Mesenchymal stem cell (in vitro differentiated cells and primary cell): ENCODE data around the gene YIPF2.
"Not testable (repeated sequence)": the region's sequence is repeated elsewhere in the genome, so short reads cannot be mapped to it uniquely, and the experiment has no call there.

Source experiments
- DNase-seq: peaks from one replicate; pipeline ENCODE4 v3.0.0-alpha.2; 2013
- H2AFZ ChIP-seq: one replicate; pipeline ENCODE4 v1.6.1; 2013; ENCODE audit warnings: low read depth, mild to moderate bottlenecking, control low read depth, inconsistent platforms, low read length, moderate library complexity
- H2AK5ac ChIP-seq: 2 replicates; pipeline ENCODE4 v1.6.1; 2013; ENCODE audit warnings: low read length, moderate library complexity, mild to moderate bottlenecking, inconsistent platforms; ENCODE audit not compliant: severe bottlenecking
- H2BK120ac ChIP-seq: one replicate; pipeline ENCODE4 v1.6.1; 2013; ENCODE audit warnings: low read depth, mild to moderate bottlenecking, inconsistent platforms, low read length, moderate library complexity
- H2BK12ac ChIP-seq, 2 experiments: one replicate each; pipeline ENCODE4 v1.6.1; 2013; ENCODE audit warnings: inconsistent platforms in 2 of 2, low read length in 2 of 2, mild to moderate bottlenecking in 2 of 2, moderate library complexity in 2 of 2, control low read depth in 1 of 2
- H2BK15ac ChIP-seq: one replicate; pipeline ENCODE4 v1.6.1; 2013; ENCODE audit warnings: mild to moderate bottlenecking, low read depth, inconsistent platforms; ENCODE audit not compliant: poor library complexity, severe bottlenecking
- H2BK5ac ChIP-seq: 2 replicates; pipeline ENCODE4 v1.6.1; 2013; ENCODE audit warnings: low read depth, mild to moderate bottlenecking, low read length, control low read depth, inconsistent platforms; ENCODE audit not compliant: poor library complexity, severe bottlenecking
- H3K14ac ChIP-seq, 2 experiments: one replicate each; pipeline ENCODE4 v1.6.1; 2013; ENCODE audit warnings: inconsistent platforms in 2 of 2, low read length in 2 of 2, control low read depth in 1 of 2, mild to moderate bottlenecking in 1 of 2, moderate library complexity in 1 of 2
- H3K18ac ChIP-seq, 2 experiments: one replicate each; pipeline ENCODE4 v1.6.1; 2013; ENCODE audit warnings: inconsistent platforms in 2 of 2, low read length in 2 of 2, control low read depth in 1 of 2, low read depth in 1 of 2, mild to moderate bottlenecking in 1 of 2
- H3K23ac ChIP-seq, 2 experiments: one replicate each; pipeline ENCODE4 v1.6.1; 2013; ENCODE audit warnings: inconsistent platforms in 2 of 2, low read length in 2 of 2, mild to moderate bottlenecking in 2 of 2, moderate library complexity in 2 of 2, control low read depth in 1 of 2
- H3K27ac ChIP-seq: 2 replicates; pipeline ENCODE4 v1.5.1; 2013; ENCODE audit warnings: mild to moderate bottlenecking, moderate library complexity, low read length, control low read depth, inconsistent platforms; ENCODE audit not compliant: poor library complexity, severe bottlenecking
- H3K27me3 ChIP-seq, 2 experiments: 2 replicates each; pipeline versions ENCODE4 v1.6.1 to v1.7.0; 2013; ENCODE audit warnings: low read length in 2 of 2, mild to moderate bottlenecking in 2 of 2, moderate library complexity in 2 of 2, control low read depth in 1 of 2, inconsistent platforms in 1 of 2; ENCODE audit not compliant: control insufficient read depth in 1 of 2, insufficient read depth in 1 of 2
- H3K36me3 ChIP-seq, 2 experiments: 2 replicates each; pipeline versions ENCODE4 v1.6.1 to v1.7.0; 2013; ENCODE audit warnings: low read length in 2 of 2, control low read depth in 1 of 2, inconsistent platforms in 1 of 2, low read depth in 1 of 2, mild to moderate bottlenecking in 1 of 2; ENCODE audit not compliant: insufficient read depth in 2 of 2, control insufficient read depth in 1 of 2
- H3K4ac ChIP-seq, 2 experiments: one replicate each; pipeline ENCODE4 v1.6.1; 2013; ENCODE audit warnings: inconsistent platforms in 2 of 2, low read length in 2 of 2, mild to moderate bottlenecking in 2 of 2, moderate library complexity in 2 of 2, control low read depth in 1 of 2, low read depth in 1 of 2
- H3K4me1 ChIP-seq: 2 replicates; pipeline ENCODE4 v1.6.1; 2013; ENCODE audit warnings: low read depth, low read length, control low read depth; ENCODE audit not compliant: control insufficient read depth, insufficient read depth
- H3K4me2 ChIP-seq: 2 replicates; pipeline ENCODE4 v1.6.1; 2013; ENCODE audit warnings: low read length, mild to moderate bottlenecking, inconsistent platforms; ENCODE audit not compliant: poor library complexity, severe bottlenecking
- H3K4me3 ChIP-seq, 2 experiments: 2 replicates each; pipeline versions ENCODE4 v1.5.1 to v1.7.0; 2013; ENCODE audit warnings: low read length in 2 of 2, mild to moderate bottlenecking in 2 of 2, control low read depth in 1 of 2, low read depth in 1 of 2; ENCODE audit not compliant: insufficient read depth in 1 of 2
- H3K79me1 ChIP-seq: replicated peaks from 2 replicates; pipeline ENCODE4 v1.6.1; 2013; ENCODE audit warnings: mild to moderate bottlenecking, control low read depth, low read length, inconsistent platforms; ENCODE audit not compliant: poor library complexity, severe bottlenecking
- H3K9ac ChIP-seq: 2 replicates; pipeline ENCODE4 v1.7.0; 2013; ENCODE audit warnings: mild to moderate bottlenecking, low read length, moderate library complexity
- H3K9me3 ChIP-seq: 2 replicates; pipeline ENCODE4 v1.7.0; 2013; ENCODE audit warnings: mild to moderate bottlenecking, low read length; ENCODE audit not compliant: control insufficient read depth
- H4K8ac ChIP-seq: one replicate; pipeline ENCODE4 v1.6.1; 2013; ENCODE audit warnings: inconsistent platforms, mild to moderate bottlenecking, low read length, moderate library complexity
- H4K91ac ChIP-seq: one replicate; pipeline ENCODE4 v1.6.1; 2013; ENCODE audit warnings: mild to moderate bottlenecking, low read length, inconsistent platforms
- WGBS: methylation state at CpG from one replicate; pipeline ENCODE4 v1.1.7; 2013; ENCODE audit warnings: mixed read lengths; 5-methylcytosine and 5-hydroxymethylcytosine counted together

The YIPF2 gene

GRCh38 chr19:10952809-10953208 is 24.4 kb upstream of the YIPF2 start:
- no peak overlapping the region for H2BK5ac ChIP-seq
- H3K4me2 ChIP-seq, result no peak overlapping the region
- H3K9me3 ChIP-seq, result no peaks in the 10 kb centered on the region
- H2BK120ac ChIP-seq, result no peak overlapping the region
- over 99% methylated on average over 6 of the region's 6 CpGs for WGBS
- no peak overlapping the region for H3K4me3 ChIP-seq
- H3K27ac ChIP-seq, result no peak overlapping the region
- H3K4me1 ChIP-seq, result peaks cover 4% of the 10 kb centered on the region
- H3K27me3 ChIP-seq, result no peaks in the 10 kb centered on the region
- no peak overlapping the region for H3K4ac ChIP-seq
- H3K79me1 ChIP-seq, result no peaks in the 10 kb centered on the region
- DNase-seq, result no peak
- no peak overlapping the region for H3K14ac ChIP-seq
- H3K18ac ChIP-seq, result no peak overlapping the region
- no peak overlapping the region for H2AFZ ChIP-seq
- no peaks in the 10 kb centered on the region for H3K36me3 ChIP-seq
- no peak overlapping the region for H3K23ac ChIP-seq
- no peak overlapping the region for H2AK5ac ChIP-seq
- no peak overlapping the region for H2BK12ac ChIP-seq
- H3K9ac ChIP-seq, result no peak overlapping the region
- H2BK15ac ChIP-seq, result no peak overlapping the region
- H4K91ac ChIP-seq, result no peak overlapping the region
- no peak overlapping the region for H4K8ac ChIP-seq

DNA sequence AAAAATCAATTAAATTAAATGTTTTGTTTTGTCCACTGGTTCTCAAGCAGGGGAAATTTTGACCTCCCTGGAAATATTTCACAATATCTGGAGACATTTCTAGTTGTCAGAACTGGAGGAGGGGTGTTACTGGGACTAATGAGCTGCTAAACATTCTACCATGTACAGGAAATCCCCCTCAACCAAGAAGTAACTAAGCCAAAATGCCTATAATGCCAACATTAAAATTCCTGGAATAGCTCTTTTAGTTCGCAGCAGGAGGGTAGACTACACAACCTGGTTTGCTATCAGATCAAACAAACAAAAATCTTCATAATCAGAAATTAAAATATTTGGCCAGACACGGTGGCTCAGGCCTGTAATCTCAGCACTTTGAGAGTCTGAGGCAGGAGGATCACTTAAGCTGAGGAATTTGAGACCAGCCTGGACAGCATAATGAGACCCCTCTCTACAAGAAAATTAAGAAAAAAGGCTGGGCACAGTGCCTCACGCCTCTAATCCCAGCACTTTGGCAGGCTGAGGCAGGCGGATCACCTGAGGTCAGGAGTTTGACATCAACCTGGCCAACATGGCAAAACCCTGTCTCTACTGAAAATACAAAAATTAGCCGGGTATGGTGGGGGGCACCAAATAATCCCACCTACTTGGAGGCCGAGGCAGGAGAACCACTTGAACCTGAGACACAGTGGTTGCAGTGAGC is 18.7 kb upstream of the YIPF2 start:
- Histone ChIP-seq H3K4me1 (peaks cover 9% of the 10 kb centered on the region), H3K4me2 (peak overlapping the region; percentile 11), H2BK15ac (no peak overlapping the region), H2BK5ac (no peak overlapping the region), H4K8ac (no peak overlapping the region), H2BK120ac (no peak overlapping the region), H2AFZ (no peak overlapping the region), H3K9ac (no peak overlapping the region), H2BK12ac (no peak overlapping the region), H3K4me3 (no peak overlapping the region), H3K14ac (no peak overlapping the region), H3K27ac (peak overlapping the region; percentile 91), H4K91ac (no peak overlapping the region), H3K36me3 (no peaks in the 10 kb centered on the region), H3K18ac (no peak overlapping the region), H3K79me1 (no peaks in the 10 kb centered on the region), H3K4ac (no peak overlapping the region), H3K23ac (no peak overlapping the region), H2AK5ac (peak overlapping the region; percentile 75), H3K27me3 (no peaks in the 10 kb centered on the region), H3K9me3 (no peaks in the 10 kb centered on the region)
- peak; percentile 48 for DNase-seq
- WGBS, result 92% methylated on average over 6 of the region's 6 CpGs

DNA sequence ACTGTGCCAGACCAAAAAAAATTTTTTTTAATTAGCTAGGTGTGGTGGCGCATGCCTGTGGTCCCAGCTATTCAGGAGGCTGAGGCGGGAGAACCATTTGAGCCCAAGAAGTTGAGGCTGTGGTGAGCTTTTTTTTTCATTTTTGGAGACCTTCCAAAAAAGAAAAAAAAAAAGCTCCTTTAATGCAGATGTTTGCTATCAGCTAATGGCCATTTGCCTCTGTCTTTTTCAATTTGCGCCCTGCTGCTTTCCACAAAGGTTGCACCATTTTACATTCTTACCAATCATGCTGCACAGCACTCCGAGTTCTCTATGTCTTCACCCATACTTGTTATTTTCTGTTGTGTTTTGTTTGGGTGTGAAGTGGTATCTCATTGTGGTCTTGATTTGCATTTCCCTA is 16.8 kb upstream of the YIPF2 start:
- Histone ChIP-seq H3K27ac (no peak overlapping the region), H4K8ac (no peak overlapping the region), H3K36me3 (no peaks in the 10 kb centered on the region), H2BK5ac (no peak overlapping the region), H3K18ac (no peak overlapping the region), H2BK15ac (no peak overlapping the region), H3K79me1 (no peaks in the 10 kb centered on the region), H2AK5ac (no peak overlapping the region), H3K23ac (no peak overlapping the region), H4K91ac (no peak overlapping the region), H3K27me3 (no peaks in the 10 kb centered on the region), H2AFZ (no peak overlapping the region), H3K9me3 (no peaks in the 10 kb centered on the region), H3K4me2 (no peak overlapping the region), H3K4ac (no peak overlapping the region), H3K14ac (no peak overlapping the region), H3K4me3 (no peak overlapping the region), H2BK12ac (no peak overlapping the region), H3K4me1 (peaks cover 9% of the 10 kb centered on the region), H3K9ac (no peak overlapping the region), H2BK120ac (no peak overlapping the region)
- WGBS, result 93% methylated on average over 2 of the region's 4 CpGs
- no peak for DNase-seq

DNA sequence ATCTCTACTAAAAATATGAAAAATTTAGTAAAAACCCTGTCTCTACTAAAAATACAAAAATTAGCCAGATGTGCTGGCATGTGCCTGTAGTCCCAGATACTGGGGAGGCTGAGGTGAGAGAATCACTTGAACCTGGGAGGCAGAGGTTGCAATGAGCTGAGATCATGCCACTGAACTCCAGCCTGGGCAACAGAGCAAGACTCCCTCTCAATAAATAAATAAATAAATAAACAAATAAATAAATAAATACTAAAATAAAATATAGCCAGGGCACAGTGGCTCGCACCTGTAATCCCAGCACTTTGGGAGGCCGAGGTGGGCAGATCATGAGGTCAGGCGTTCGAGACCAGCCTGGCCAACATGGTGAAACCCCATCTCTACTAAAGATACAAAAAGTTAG is 15.0 kb upstream of the YIPF2 start:
- H3K4me3 ChIP-seq, H3K79me1 ChIP-seq, H2BK12ac ChIP-seq, H3K36me3 ChIP-seq, H3K27me3 ChIP-seq, H3K4me2 ChIP-seq, H3K4ac ChIP-seq, H3K9me3 ChIP-seq, H4K91ac ChIP-seq, H3K27ac ChIP-seq, DNase-seq, H4K8ac ChIP-seq, H3K18ac ChIP-seq, H2BK120ac ChIP-seq, H3K23ac ChIP-seq, H3K14ac ChIP-seq, H2AK5ac ChIP-seq, H2BK5ac ChIP-seq, H2AFZ ChIP-seq, H2BK15ac ChIP-seq: not testable (repeated sequence)
- Histone ChIP-seq H3K4me1 (peaks cover 12% of the 10 kb centered on the region), H3K9ac (peak overlapping the region; percentile 52)
- 68% methylated on average over 4 of the region's 4 CpGs for WGBS
